NCI-H226 (cell line): ENCODE data around the gene OR5M11.
"Not testable (repeated sequence)": the region's sequence is repeated elsewhere in the genome, so short reads cannot be mapped to it uniquely, and the experiment has no call there.

Experiments
- DNase-seq: peaks from one replicate; pipeline ENCODE4 v3.0.0-alpha.2; 2015

The OR5M11 gene

DNA sequence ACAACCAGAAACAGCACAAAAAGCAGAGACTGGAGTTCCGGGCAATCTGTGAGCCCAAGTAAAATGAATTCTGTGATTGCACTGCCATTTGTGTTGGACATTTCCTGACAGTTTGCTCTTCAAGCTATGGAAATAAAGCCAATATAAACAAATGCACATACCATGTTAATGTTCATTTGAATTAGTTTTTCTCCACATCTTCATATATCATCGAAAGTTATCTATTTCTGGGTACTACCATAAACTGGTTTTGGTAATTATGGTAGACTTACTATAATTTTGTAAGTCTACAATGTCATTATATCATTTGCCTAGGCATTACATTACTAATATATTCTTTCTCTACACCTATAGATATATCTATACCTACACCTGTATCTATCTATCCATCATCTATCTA, at the start of gene OR5M11:
Gene OR5M11 (minus strand): TSS at position 101 of the 400 bp plus-strand sequence. CDS start 0 bp downstream, at position 101.
- no peak for DNase-seq

DNA sequence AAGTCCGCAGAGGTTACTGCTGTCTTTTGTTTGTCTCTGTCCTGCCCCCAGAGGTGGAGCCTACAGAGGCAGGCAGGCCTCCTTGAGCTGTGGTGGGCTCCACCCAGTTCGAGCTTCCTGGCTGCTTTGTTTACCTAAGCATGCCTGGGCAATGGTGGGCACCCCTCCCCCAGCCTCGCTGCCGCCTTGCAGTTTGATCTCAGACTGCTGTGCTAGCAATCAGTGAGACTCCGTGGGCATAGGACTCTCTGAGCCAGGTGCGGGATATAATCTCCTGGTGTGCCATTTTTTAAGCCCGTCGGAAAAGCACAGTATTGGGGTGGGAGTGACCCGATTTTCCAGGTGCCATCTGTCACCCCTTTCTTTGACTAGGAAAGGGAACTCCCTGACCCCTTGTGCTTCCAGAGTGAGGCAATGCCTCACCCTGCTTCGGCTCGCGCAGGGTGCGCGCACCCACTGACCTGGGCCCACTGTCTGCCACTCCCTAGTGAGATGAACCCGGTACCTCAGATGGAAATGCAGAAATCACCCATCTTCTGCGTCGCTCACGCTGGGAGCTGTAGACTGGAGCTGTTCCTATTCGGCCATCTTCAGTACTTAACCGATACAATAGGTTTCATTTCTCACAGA, 49.1 kb upstream of the OR5M11 start:
- not testable (repeated sequence) for DNase-seq

DNA sequence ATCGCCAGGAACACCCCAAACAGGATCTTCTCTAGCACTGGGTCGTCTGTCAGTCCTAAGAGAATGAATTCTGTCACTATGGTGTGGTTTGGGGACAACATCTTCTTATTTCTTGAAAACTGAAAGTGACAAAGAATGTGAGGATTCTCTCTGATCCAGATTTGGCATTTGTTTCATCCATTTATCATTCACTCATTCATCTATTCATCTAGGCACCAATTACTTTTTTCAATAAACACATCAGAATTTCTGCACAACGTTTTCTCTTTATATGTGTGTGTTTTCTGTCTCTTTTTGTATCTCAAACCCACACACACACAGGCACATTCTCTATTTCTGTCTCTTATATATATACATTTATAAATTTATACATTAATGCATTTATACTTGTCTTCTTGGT, 34.6 kb upstream of the OR5M11 start, which contains the start of gene OR5M10:
Gene OR5M10 (minus strand): TSS at position 101 of the 400 bp plus-strand sequence. CDS start 0 bp downstream, at position 101.
- DNase-seq: no peak

DNA sequence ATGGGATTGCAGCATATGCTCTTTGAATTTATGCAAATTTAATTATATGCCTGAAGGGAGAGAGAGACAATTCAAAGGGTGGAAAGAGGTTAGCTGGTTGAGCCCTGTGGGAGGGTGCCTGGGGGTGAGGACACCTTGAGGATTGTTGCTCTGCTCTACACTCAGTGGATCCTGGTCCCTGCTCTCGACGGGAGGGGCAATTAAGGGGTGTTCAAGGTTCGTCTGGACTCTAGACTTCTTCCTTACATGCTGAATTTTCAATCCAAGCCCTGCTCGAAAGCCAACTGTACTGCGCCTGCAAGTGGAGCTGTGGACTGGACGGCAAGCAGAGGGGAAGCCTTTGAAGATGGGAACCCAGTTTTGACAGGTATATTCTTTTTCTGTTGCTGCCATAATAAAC, 15.5 kb upstream of the OR5M11 start:
- no peak for DNase-seq

DNA sequence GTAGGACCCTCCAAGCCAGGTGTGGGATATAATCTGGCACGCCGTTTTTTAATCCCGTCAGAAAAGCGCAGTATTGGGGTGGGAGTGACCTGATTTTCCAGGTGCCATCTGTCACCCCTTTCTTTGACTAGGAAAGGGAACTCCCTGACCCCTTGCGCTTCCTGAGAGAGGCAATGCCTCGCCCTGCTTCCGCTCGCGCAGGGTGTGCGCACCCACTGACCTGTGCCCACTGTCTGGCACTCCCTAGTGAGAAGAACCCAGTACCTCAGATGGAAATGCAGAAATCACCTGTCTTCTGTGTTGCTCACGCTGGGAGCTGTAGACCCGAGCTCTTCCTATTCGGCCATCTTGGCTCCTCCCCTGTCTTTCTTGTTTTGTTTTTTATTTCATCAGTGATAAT, 11.6 kb upstream of the OR5M11 start:
- DNase-seq: not testable (repeated sequence)

DNA sequence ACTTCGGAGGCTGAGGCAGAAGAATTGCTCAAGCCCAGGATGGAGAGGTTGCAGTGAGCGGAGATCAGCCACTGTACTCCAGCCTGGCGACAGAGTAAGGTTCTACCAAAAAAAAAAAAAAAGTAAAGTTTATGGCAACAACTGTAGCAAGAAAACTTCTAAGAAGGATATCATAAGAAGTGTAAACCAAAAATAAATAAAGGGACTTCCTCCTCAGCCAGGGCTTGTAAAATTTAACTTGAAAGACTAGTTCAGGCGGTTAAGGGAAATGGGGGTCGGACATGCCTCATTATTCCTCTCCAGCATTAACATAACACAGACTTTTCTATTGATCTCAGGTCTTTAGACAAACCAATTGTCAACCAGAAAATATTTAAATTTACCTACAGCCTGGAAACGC, 2.5 kb upstream of the OR5M11 start:
- DNase-seq: no peak

DNA sequence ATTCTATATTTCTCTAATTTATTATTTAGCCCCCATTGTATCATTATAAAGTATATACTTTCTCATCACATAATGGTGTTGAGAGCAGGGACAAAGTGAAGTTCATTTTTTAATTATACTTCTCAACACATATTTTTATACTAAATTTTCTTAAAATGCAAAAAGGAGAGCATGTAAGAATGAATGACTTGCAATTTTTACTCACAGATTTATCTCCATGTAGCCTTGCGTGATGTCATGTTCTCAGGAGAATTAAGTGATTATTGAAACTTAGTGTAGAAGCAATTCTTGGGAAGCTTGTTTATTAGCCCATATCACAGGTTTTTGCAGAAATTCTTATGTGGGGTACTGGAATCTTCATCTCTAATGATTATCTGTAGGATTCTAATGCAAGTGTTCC, 682 bp upstream of the OR5M11 start:
- DNase-seq: no peak

DNA sequence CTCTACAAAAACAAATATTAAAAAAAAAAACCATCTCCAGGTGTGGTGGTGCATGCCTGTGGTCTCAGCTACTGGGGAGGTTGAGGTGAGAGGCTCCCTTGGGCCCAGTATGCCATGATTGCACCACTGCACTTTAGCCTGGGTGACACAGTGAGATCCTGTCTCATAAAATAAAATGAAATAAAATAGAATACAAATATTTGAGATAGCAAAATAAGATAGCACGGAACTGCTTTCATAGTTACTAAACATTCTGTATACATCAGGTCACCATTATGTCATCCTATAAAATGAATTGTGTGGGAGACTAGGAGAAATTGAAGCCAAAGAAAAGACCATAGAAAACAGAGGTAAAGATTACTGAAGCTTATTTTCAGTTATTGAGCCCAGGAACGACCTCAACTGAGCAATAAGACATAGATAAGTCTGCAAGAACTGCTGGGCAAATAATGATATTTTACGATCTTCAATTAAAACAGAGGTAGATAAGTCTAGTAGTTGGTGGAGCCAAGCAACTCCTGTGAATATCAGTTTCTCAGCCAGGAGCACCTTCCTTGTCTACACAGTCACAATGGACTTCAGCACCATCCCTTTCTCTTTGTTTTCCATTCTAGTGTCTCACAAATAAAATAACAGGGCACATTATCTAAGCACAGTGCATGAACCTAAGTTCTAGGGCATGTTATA, 9.9 kb downstream of the OR5M11 start:
- DNase-seq: no peak

DNA sequence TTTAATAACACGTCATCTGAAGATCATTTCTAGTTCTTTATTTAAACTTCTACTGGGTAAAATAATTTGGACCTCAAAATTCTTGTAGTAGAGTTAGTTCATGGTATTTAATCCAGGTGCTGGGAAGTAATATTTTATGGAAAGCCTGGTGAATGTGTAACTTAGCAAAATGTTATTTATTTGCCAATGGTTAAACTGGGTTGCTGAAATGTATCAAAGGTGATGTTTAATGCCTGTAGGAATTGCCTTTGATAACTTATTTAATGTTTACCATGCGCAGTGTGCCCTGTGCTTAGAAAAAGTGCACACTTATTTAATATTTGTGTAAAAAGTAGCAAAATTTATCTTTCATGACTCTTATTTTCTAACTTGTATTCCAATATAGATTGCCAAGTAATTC, 11.2 kb downstream of the OR5M11 start:
- DNase-seq: no peak

DNA sequence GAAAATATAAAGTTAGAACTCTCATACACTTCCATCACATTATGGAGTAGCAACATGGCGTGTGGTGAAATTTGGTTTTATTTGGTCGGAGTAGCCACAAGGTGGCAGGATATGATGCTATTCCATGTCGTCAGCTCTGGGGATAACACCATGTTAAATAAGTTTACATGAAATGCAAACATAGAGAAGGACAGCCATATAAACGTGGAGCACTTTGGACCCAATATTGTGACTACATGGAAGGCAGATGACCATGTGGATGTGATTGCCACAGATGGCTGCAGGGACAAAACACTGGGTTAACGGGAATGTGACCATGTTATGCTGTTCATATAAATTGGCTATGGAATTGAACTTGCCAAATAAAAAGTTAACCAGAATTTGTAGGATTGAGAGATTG, 21.0 kb downstream of the OR5M11 start:
- DNase-seq: no peak

DNA sequence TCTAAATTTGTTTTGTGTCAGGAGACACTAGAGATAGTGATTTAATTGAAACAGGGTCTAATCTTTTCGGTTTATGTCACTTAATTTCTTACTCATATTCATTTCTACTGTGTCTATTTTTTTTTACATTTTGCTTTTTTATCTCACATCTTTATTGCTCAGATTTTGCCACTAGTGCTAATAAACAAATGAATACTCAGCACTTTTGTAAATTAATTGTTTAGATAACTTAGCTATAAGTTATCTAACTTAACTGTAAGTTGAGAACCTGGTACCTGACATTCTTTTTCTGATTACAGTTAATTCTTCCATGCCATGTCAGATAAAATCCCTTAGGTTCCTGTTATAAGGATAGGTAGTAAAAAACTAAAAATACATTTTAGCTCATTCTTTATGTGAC, 29.8 kb downstream of the OR5M11 start:
- DNase-seq: no peak

DNA sequence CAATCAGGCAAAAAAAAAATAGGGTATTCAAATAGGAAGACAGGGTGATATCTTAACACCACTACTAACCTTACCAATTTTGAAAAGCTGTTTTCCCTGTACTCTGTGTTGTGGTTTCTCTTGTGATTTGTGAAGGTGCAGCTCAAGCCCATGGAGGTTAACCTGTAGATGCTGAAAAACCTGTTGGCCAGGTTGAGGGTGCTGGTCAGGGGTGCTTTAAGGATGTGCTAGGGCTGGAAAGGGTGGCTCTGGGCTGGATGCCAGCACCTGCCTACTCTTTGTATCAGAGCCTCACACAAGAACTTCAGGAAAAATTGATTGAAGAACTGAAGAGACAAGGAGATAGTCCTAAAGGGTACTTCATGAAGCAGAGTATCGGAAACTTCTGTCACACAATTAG, 33.6 kb downstream of the OR5M11 start:
- no peak for DNase-seq

DNA sequence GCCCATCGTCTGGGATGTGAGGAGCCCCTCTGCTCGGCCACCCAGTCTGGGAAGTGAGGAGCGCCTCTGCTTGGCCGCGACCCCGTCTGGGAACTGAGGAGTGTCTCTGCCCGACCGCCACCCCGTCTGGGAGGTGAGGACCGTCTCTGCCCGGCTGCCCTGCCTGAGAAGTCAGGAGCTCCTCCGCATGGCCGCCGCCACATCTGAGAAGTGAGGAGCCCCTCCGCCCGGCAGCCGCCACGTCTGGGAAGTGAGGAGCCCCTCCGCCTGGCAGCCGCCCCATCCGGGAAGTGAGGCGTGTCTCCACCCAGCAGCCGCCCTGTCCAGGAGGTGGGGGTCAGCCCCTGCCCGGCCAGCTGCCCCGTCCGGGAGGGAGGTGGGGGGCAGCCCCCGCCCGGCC, 46.0 kb downstream of the OR5M11 start:
- DNase-seq: no peak

DNA sequence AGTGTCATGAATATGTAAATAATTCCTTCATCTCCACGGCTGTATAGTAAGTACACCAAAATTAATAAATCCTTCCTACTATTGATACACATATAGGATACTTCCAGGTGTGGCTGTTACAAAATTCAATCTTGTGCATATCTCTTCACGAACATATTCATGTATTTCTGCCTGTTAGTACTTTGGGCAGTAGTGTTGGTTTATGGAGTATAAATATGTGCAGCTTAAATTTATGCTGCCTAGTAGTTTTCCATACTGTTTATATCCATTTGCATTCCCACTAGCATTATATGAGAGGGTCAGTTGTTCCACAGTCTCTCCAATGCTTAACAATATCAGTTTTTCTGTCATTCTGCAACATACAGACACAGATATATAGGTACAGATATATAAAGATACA, 47.9 kb downstream of the OR5M11 start:
- no peak for DNase-seq
